Measurements from ENCODE around the gene RPS17.

RPS17 gene

DNA sequence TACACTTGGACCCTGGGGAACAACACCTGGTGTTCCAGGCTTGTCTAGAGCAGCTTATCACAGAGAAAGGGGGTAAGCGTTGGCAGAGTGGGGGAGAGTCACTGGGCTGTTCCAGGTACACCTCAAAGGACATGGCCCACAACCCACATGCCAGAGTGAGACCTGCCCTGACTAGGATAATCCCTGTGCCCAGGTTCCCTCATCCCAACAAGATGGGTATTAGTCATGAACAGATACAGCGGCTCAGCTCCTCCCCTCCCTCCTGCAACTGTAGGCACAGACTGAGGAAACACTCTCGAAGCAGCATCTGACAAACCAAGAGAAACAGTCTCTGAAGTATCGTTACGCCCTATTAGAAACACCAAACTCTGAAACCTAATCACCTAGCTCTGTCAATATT lies 32.1 kb upstream of the RPS17 start:
- ChIA-PET POLR2A (no interaction called here), CTCF (interaction anchor here (1.4 to 1.8 kb wide), 2 partner anchors 13 to 52 kb away, joined by 3 read pairs; no protein-coding TSS in a partner anchor)
- no peak for TF ChIP-seq CTCF (IDR thresholded peaks at IDR 0.05; ENCODE audit: control extremely low read depth, extremely low read depth, low read depth, missing control alignments)
- no peak for DNase-seq (ENCODE audit: extremely low spot score)

DNA sequence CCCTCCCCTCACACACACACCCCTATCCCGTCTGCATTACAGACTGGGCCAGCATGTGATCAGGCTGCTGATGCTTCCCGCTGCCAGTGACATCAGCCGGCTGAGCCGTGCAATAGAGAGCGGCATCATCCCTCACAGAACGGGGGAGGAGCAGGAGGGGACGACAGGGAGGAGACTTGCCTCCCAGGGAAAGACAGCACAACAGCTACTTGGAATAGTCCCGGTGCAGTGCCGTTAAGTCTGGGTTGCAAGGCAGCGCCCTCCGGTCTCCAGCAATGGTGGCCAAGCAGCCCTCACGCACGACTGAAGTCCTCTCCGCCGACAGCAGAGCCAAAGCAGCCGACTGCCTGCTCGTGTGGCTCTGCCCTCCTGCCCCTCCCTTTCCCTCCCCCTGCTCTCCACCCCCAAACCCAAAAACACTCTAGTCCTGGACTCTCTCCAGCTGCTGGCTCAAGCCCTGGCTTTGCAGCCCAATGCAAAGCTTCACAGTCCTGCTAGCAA lies 31.5 kb upstream of the RPS17 start:
- TF ChIP-seq CTCF (IDR thresholded peaks at IDR 0.05; ENCODE audit: control extremely low read depth, extremely low read depth, low read depth, missing control alignments) = no peak
- POLR2A ChIA-PET = no interaction called here
- DNase-seq (ENCODE audit: extremely low spot score) = no peak
- CTCF ChIA-PET = interaction anchor here (1.8 kb wide), 1 partner anchor 52 kb away, joined by 3 read pairs; no protein-coding TSS in a partner anchor

- TF ChIP-seq CTCF (IDR thresholded peaks at IDR 0.05; ENCODE audit: control extremely low read depth, extremely low read depth, low read depth, missing control alignments) = no peak
- POLR2A ChIA-PET = no interaction called here
- DNase-seq (ENCODE audit: extremely low spot score) = no peak
These were observed 30.7 kb upstream of the RPS17 start for GRCh38 chr15:82570721-82571508.

GRCh38 chr15:82569834-82570233 lies 29.6 kb upstream of the RPS17 start:
- ChIA-PET CTCF (interaction anchor here (1.4 to 1.5 kb wide), 2 partner anchors 11 to 37 kb away, joined by 3 to 5 read pairs; no protein-coding TSS in a partner anchor), POLR2A (no interaction called here)
- TF ChIP-seq CTCF (IDR thresholded peaks at IDR 0.05; ENCODE audit: control extremely low read depth, extremely low read depth, low read depth, missing control alignments) = no peak
- no peak for DNase-seq (ENCODE audit: extremely low spot score)

More at GRCh38 chr15:82570721-82571508, 30.7 kb upstream of the RPS17 start:
- CTCF ChIA-PET = interaction anchor here (0.7 kb wide), 1 partner anchor 13 kb away, joined by 3 read pairs; no protein-coding TSS in a partner anchor

DNA sequence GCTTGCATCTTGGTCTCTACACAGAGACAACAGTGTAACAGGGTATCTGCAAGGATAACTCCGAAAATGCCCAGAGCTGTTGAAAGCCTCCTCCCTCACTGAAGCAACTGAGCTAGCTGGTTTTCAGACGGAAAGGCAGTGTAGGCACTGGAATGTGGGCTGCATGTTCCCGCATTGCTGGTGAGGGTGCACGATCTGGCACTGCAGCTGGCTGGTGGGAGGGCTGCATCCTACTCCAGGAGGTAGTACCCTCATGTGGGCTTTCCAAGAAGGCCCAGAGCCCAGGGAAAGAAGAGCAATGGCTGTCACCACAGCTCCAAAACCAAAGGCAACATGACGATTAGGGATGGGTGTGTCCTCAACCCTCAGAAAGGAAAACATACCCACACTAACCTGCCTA lies 28.7 kb upstream of the RPS17 start:
- no peak for DNase-seq (ENCODE audit: extremely low spot score)
- ChIA-PET CTCF (interaction anchor here (0.7 to 1.5 kb wide), 3 partner anchors 10 to 36 kb away, joined by 3 to 5 read pairs (median 4); no protein-coding TSS in a partner anchor), POLR2A (no interaction called here)
- TF ChIP-seq CTCF (IDR thresholded peaks at IDR 0.05; ENCODE audit: control extremely low read depth, extremely low read depth, low read depth, missing control alignments) = no peak

GRCh38 chr15:82567661-82568060 lies 27.4 kb upstream of the RPS17 start:
- ChIA-PET CTCF (interaction anchor here (1.6 kb wide), 1 partner anchor 10 kb away, joined by 5 read pairs; no protein-coding TSS in a partner anchor), POLR2A (no interaction called here)
- no peak for TF ChIP-seq CTCF (IDR thresholded peaks at IDR 0.05; ENCODE audit: control extremely low read depth, extremely low read depth, low read depth, missing control alignments)
- no peak for DNase-seq (ENCODE audit: extremely low spot score)

Measured in GM10248 (cell line).